SK-N-SH (cell line): ENCODE data around the gene SMPD2. TPM values are rescaled to one million over a fixed set of nuclear protein-coding genes. Genes with fewer than 3 reads are reported as not detected.

Source experiments
- CTCF ChIA-PET: fragments of 300-600, 350-600 bp; formaldehyde crosslinking; extraction: SDS; loops from one replicate; lab custom pipeline; 2021; lab: Yijun Ruan, JAX
- POLR2A ChIA-PET: fragments of 350-600 bp; sonication (Branson Sonifier 250); formaldehyde crosslinking; extraction: SDS; loops from one replicate; lab custom pipeline; 2020; ENCODE audit warnings: antibody characterized with exemption, inconsistent platforms; lab: Yijun Ruan, JAX
- DNase-seq: peaks from one replicate; pipeline ENCODE4 v3.0.0; 2012
- H2AFZ ChIP-seq: fragments of 200-600 bp; sonication (generic); 2 replicates; pipeline ENCODE4 v1.8.1; 2016; ENCODE audit warnings: antibody characterized with exemption, mild to moderate bottlenecking, low read depth
- H3F3A ChIP-seq: fragments of 200-600 bp; sonication (generic); replicated peaks from 2 replicates; pipeline ENCODE3; 2016; ENCODE audit warnings: antibody characterized with exemption, mild to moderate bottlenecking; ENCODE audit not compliant: insufficient read depth
- H3K27ac ChIP-seq, 2 experiments: fragments of 200-500 bp in 1 of 2; fragments of 200-600 bp in 1 of 2; sonication (Bioruptor generic) in 1 of 2; sonication (generic), shearing (Covaris generic) in 1 of 2; 2 replicates each; pipeline versions ENCODE4 v1.5.1 to v1.6.1; 2014 to 2016; ENCODE audit warnings: low read depth in 2 of 2, inconsistent platforms in 1 of 2, low read length in 1 of 2, mild to moderate bottlenecking in 1 of 2, mixed read lengths in 1 of 2
- H3K27me3 ChIP-seq: fragments of 200-600 bp; sonication (generic), shearing (Covaris generic); 2 replicates; pipeline ENCODE4 v1.6.1; 2016; ENCODE audit warnings: mixed run types; ENCODE audit not compliant: insufficient read depth
- H3K36me3 ChIP-seq, 2 experiments: fragments of 200-500 bp in 1 of 2; fragments of 200-600 bp in 1 of 2; sonication (Bioruptor generic) in 1 of 2; sonication (generic) in 1 of 2; replicated peaks in 1 of 2; 2 replicates each; pipeline versions ENCODE3 to v1.5.1; 2014 to 2016; ENCODE audit warnings: low read length in 1 of 2, mild to moderate bottlenecking in 1 of 2; ENCODE audit not compliant: insufficient read depth in 2 of 2, control insufficient read depth in 1 of 2
- H3K4me1 ChIP-seq, 2 experiments: fragments of 200-500 bp in 1 of 2; fragments of 200-600 bp in 1 of 2; sonication (Bioruptor generic) in 1 of 2; sonication (generic), shearing (Covaris generic) in 1 of 2; 2 replicates each; pipeline versions ENCODE4 v1.5.1 to v1.6.1; 2014 to 2016; ENCODE audit warnings: low read depth in 1 of 2, low read length in 1 of 2, mixed run types in 1 of 2; ENCODE audit not compliant: insufficient read depth in 2 of 2, control insufficient read depth in 1 of 2
- H3K4me2 ChIP-seq: fragments of 200-600 bp; sonication (generic), shearing (Covaris generic); 2 replicates; pipeline ENCODE4 v1.6.1; 2017; ENCODE audit warnings: mixed run types
- H3K4me3 ChIP-seq, 2 experiments: fragments of 200-500 bp in 1 of 2; fragments of 200-600 bp in 1 of 2; sonication (Bioruptor generic) in 1 of 2; sonication (generic), shearing (Covaris generic) in 1 of 2; 2 replicates each; pipeline versions ENCODE4 v1.5.1 to v1.8.1; 2014 to 2016; ENCODE audit warnings: low read depth in 2 of 2, inconsistent platforms in 1 of 2, low read length in 1 of 2, mild to moderate bottlenecking in 1 of 2, mixed read lengths in 1 of 2, moderate library complexity in 1 of 2
- H3K79me2 ChIP-seq: fragments of 200-600 bp; sonication (generic); 2 replicates; pipeline ENCODE4 v1.8.1; 2017; ENCODE audit warnings: mild to moderate bottlenecking; ENCODE audit not compliant: insufficient read depth
- H3K9ac ChIP-seq: fragments of 200-600 bp; sonication (generic); 2 replicates; pipeline ENCODE4 v1.6.1; 2017; ENCODE audit warnings: mixed run types
- H3K9me2 ChIP-seq: fragments of 200-600 bp; sonication (generic); 2 replicates; pipeline ENCODE4 v1.6.1; 2017; ENCODE audit warnings: mixed run types
- H3K9me3 ChIP-seq: fragments of 200-600 bp; sonication (generic); 2 replicates; pipeline ENCODE4 v1.6.1; 2017; ENCODE audit warnings: mixed run types, mild to moderate bottlenecking, moderate library complexity
- H4K20me1 ChIP-seq: fragments of 200-600 bp; sonication (generic); 2 replicates; pipeline ENCODE4 v1.6.1; 2017; ENCODE audit warnings: mild to moderate bottlenecking, mixed run types; ENCODE audit not compliant: insufficient read depth
- FOXM1 ChIP-seq: IDR thresholded peaks from 2 replicates; pipeline ENCODE4 v1.4.0; 2012; ENCODE audit warnings: low read depth, mild to moderate bottlenecking
- MEF2A ChIP-seq: IDR thresholded peaks from 2 replicates; pipeline ENCODE4 v1.4.0; 2012; ENCODE audit warnings: low read depth, borderline replicate concordance
- RFX5 ChIP-seq: IDR thresholded peaks from 2 replicates; pipeline ENCODE4 v1.6.1; 2012; ENCODE audit warnings: mild to moderate bottlenecking, improper control_type of control experiment, low read length
- RXRA ChIP-seq: IDR thresholded peaks from 2 replicates; pipeline ENCODE4 v1.4.0; 2012; ENCODE audit warnings: low read depth, mild to moderate bottlenecking, borderline replicate concordance
- WGBS: methylation state at CpG from one replicate; pipeline ENCODE4 v1.1.6; 2017; ENCODE audit warnings: low lambda C conversion rate; 5-methylcytosine and 5-hydroxymethylcytosine counted together
- polyA plus RNA-seq, 3 experiments: library from polyadenylated mRNA; depleted of rRNA; stranded (reverse); fragments of >200 nt; gene quantifications; 2 replicates each; pipeline ENCODE4 v1.2.3, GENCODE V29; 2012
- TF ChIP-seq, protein P1 (sequence below): fragments of 150-350 bp; IDR thresholded peaks from 2 replicates; pipeline ENCODE4 v1.6.1; 2016; ENCODE audit warnings: mild to moderate bottlenecking, low read depth, low read length
- TF ChIP-seq, protein P2 (sequence below): IDR thresholded peaks from 2 replicates; pipeline ENCODE4 v1.4.0; 2012; ENCODE audit warnings: low read depth
- TF ChIP-seq, protein P3 (sequence below): IDR thresholded peaks from 2 replicates; pipeline ENCODE4 v1.6.1; 2012; ENCODE audit warnings: mild to moderate bottlenecking, low read depth, low read length, moderate library complexity
- TF ChIP-seq, protein P4 (sequence below): IDR thresholded peaks from 2 replicates; pipeline ENCODE4; 2012
- TF ChIP-seq, protein P5 (sequence below): IDR thresholded peaks from 2 replicates; pipeline ENCODE4 v1.4.0; 2012; ENCODE audit warnings: low read depth, borderline replicate concordance

Gene SMPD2
- polyA plus RNA-seq, 1 of the 3 experiments (the other 2 are of a cell fraction), result 9.7 TPM

DNA sequence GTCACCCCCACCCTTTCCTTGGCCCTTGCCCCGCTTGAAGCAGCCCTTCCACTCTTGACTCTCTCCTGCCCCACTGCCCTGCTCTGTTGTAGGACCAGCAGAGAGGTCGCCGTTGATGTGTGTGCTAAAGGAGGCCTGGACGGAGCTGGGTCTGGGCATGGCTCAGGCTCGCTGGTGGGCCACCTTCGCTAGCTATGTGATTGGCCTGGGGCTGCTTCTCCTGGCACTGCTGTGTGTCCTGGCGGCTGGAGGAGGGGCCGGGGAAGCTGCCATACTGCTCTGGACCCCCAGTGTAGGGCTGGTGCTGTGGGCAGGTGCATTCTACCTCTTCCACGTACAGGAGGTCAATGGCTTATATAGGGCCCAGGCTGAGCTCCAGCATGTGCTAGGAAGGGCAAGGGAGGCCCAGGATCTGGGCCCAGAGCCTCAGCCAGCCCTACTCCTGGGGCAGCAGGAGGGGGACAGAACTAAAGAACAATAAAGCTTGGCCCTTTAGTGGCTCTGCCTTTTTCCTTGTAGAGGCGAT, 3.0 kb downstream of the SMPD2 start:
- H3K27me3 ChIP-seq, result no peaks in the 10 kb centered on the region
- TF ChIP-seq FOXM1 (no peak), MEF2A (no peak), RXRA (no peak), RFX5 (no peak)
- TF ChIP-seq, protein P1, sequence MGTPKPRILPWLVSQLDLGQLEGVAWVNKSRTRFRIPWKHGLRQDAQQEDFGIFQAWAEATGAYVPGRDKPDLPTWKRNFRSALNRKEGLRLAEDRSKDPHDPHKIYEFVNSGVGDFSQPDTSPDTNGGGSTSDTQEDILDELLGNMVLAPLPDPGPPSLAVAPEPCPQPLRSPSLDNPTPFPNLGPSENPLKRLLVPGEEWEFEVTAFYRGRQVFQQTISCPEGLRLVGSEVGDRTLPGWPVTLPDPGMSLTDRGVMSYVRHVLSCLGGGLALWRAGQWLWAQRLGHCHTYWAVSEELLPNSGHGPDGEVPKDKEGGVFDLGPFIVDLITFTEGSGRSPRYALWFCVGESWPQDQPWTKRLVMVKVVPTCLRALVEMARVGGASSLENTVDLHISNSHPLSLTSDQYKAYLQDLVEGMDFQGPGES, result no peak
- TF ChIP-seq, protein P2, sequence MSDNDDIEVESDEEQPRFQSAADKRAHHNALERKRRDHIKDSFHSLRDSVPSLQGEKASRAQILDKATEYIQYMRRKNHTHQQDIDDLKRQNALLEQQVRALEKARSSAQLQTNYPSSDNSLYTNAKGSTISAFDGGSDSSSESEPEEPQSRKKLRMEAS, result no peak
- TF ChIP-seq, protein P3, sequence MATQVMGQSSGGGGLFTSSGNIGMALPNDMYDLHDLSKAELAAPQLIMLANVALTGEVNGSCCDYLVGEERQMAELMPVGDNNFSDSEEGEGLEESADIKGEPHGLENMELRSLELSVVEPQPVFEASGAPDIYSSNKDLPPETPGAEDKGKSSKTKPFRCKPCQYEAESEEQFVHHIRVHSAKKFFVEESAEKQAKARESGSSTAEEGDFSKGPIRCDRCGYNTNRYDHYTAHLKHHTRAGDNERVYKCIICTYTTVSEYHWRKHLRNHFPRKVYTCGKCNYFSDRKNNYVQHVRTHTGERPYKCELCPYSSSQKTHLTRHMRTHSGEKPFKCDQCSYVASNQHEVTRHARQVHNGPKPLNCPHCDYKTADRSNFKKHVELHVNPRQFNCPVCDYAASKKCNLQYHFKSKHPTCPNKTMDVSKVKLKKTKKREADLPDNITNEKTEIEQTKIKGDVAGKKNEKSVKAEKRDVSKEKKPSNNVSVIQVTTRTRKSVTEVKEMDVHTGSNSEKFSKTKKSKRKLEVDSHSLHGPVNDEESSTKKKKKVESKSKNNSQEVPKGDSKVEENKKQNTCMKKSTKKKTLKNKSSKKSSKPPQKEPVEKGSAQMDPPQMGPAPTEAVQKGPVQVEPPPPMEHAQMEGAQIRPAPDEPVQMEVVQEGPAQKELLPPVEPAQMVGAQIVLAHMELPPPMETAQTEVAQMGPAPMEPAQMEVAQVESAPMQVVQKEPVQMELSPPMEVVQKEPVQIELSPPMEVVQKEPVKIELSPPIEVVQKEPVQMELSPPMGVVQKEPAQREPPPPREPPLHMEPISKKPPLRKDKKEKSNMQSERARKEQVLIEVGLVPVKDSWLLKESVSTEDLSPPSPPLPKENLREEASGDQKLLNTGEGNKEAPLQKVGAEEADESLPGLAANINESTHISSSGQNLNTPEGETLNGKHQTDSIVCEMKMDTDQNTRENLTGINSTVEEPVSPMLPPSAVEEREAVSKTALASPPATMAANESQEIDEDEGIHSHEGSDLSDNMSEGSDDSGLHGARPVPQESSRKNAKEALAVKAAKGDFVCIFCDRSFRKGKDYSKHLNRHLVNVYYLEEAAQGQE, result no peak
- TF ChIP-seq, protein P4, sequence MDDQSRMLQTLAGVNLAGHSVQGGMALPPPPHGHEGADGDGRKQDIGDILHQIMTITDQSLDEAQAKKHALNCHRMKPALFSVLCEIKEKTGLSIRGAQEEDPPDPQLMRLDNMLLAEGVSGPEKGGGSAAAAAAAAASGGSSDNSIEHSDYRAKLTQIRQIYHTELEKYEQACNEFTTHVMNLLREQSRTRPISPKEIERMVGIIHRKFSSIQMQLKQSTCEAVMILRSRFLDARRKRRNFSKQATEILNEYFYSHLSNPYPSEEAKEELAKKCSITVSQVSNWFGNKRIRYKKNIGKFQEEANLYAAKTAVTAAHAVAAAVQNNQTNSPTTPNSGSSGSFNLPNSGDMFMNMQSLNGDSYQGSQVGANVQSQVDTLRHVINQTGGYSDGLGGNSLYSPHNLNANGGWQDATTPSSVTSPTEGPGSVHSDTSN, result no peak
- TF ChIP-seq, protein P5, sequence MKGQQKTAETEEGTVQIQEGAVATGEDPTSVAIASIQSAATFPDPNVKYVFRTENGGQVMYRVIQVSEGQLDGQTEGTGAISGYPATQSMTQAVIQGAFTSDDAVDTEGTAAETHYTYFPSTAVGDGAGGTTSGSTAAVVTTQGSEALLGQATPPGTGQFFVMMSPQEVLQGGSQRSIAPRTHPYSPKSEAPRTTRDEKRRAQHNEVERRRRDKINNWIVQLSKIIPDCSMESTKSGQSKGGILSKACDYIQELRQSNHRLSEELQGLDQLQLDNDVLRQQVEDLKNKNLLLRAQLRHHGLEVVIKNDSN, result no peak
- TF ChIP-seq, all 33 proteins: peak for 0
- WGBS, result 97% methylated on average over 6 of the region's 10 CpGs
- ChIA-PET CTCF (interaction anchor here (1.0 to 3.5 kb wide), 3 partner anchors 11 to 256 kb away, joined by 3 to 47 read pairs (median 5); partner anchors contain the start of gene MICAL1), POLR2A (interaction anchor here (3.9 kb wide), 1 partner anchor 11 kb away, joined by 43 read pairs; the partner anchor contains the start of gene MICAL1)
- H3F3A ChIP-seq, result no peaks in the 10 kb centered on the region
- no peak overlapping the region for H3K4me3 ChIP-seq
- peaks cover 0 to 23% of the 10 kb centered on the region in 2 experiments; a peak in 1 of 4 replicates for H3K4me1 ChIP-seq
- no peaks in the 10 kb centered on the region for H3K9me2 ChIP-seq
- H3K36me3 ChIP-seq, result peaks cover 0 to 44% of the 10 kb centered on the region in 2 experiments
- H3K4me2 ChIP-seq, result no peak overlapping the region
- DNase-seq, result no peak
- no peaks in the 10 kb centered on the region for H3K79me2 ChIP-seq
- no peak overlapping the region for H2AFZ ChIP-seq
- H3K9ac ChIP-seq, result no peak overlapping the region
- H3K9me3 ChIP-seq, result no peaks in the 10 kb centered on the region
- no peaks in the 10 kb centered on the region for H4K20me1 ChIP-seq
- H3K27ac ChIP-seq, result no peak overlapping the region
